Sigmoid colon (tissue), 7 donors: ENCODE data around the gene DIP2C. TPM values are rescaled to one million over a fixed set of nuclear protein-coding genes. Genes with fewer than 3 reads are reported as not detected.

ENCODE experiments used
- DNase-seq: peaks from one replicate; pipeline ENCODE4 v3.0.0-alpha.2; 2019
- H3K27ac ChIP-seq, 4 donors: fragments of 200-600 bp; sonication (generic); one replicate each; pipeline ENCODE4 v1.5.1; 2016 to 2019; ENCODE audit warnings: mild to moderate bottlenecking in 1 of 4
- H3K27me3 ChIP-seq, 3 donors: fragments of 200-600 bp; sonication (generic); one replicate each; pipeline ENCODE4 v1.5.1; 2019; ENCODE audit warnings: mild to moderate bottlenecking in 1 of 3
- H3K36me3 ChIP-seq, 4 donors: fragments of 200-600 bp; sonication (generic); one replicate each; pipeline ENCODE4 v1.5.1; 2016 to 2019
- H3K4me1 ChIP-seq, 4 donors: fragments of 200-600 bp; sonication (generic); one replicate each; pipeline ENCODE4 v1.5.1; 2017 to 2019
- H3K4me3 ChIP-seq, 4 donors: fragments of 200-600 bp; sonication (generic); one replicate each; pipeline ENCODE4 v1.5.1; 2017 to 2019; ENCODE audit warnings: mild to moderate bottlenecking in 2 of 4, moderate library complexity in 1 of 4
- H3K9me3 ChIP-seq, 4 donors: fragments of 200-600 bp in 3 of 4; sonication (generic) in 3 of 4; one replicate each; pipeline versions ENCODE4 v1.5.1 to v1.6.1; 2013 to 2019
- CTCF ChIP-seq, 4 experiments: fragments of 450-650 bp in 3 of 4; fragments of 200-600 bp in 1 of 4; IDR thresholded peaks; one replicate each; pipeline ENCODE4 v1.5.1; 2016 to 2019; ENCODE audit warnings: antibody characterized with exemption in 4 of 4, mild to moderate bottlenecking in 3 of 4, moderate library complexity in 2 of 4
- EP300 ChIP-seq, 4 donors: sonication (generic); formaldehyde crosslinking; IDR thresholded peaks; one replicate each; pipeline ENCODE4 v1.6.1; 2017; ENCODE audit warnings: antibody characterized with exemption in 4 of 4
- POLR2A ChIP-seq, 2 donors: fragments of 450-650 bp; IDR thresholded peaks; one replicate each; pipeline ENCODE4 v1.6.1; 2016; ENCODE audit warnings: antibody characterized with exemption in 2 of 2, mild to moderate bottlenecking in 2 of 2, moderate library complexity in 2 of 2
- POLR2AphosphoS5 ChIP-seq, 4 donors: sonication (generic); formaldehyde crosslinking; IDR thresholded peaks; one replicate each; pipeline ENCODE4 v1.6.1; 2017; ENCODE audit warnings: antibody characterized with exemption in 4 of 4
- WGBS, 2 donors: extraction: QIAGEN DNeasy Blood & Tissue Kit; methylation state at CpG; one replicate each; pipeline ENCODE4 v1.1.7; 2013; 5-methylcytosine and 5-hydroxymethylcytosine counted together
- intact Hi-C: fragments of 100-400 bp; cut with DNase I; formaldehyde crosslinking; loops from one replicate; pipeline ENCODE4 v1.15.1; 2023
- polyA plus RNA-seq, 3 donors: library from polyadenylated mRNA; stranded (reverse); fragments of 200-250 nt; gene quantifications; one replicate each; pipeline ENCODE4 v1.2.3, GENCODE V29; 2013
- total RNA-seq, 4 donors: library from RNA; depleted of rRNA; stranded (reverse); fragments of >200 nt; gene quantifications; one replicate each; pipeline ENCODE4 v1.1.0, GENCODE V29; 2016
- donor health status: healthy with polysubstance abuse.
- donor health status: Bipolar disorder and iron deficiency.
- donor health status: healthy.

DIP2C gene
- total and polyA plus RNA-seq, 7 donors = 1.8 to 67.9 (median 42.1) TPM

- no peak for DNase-seq
- WGBS, 2 donors = 92 to 98% methylated on average over 1 of the region's 1 CpG
- intact Hi-C loops = no loop called here
- Histone ChIP-seq H3K27me3 (no peaks in the 10 kb centered on the region), H3K4me3 (no peak overlapping the region), H3K36me3 (no peaks in the 10 kb centered on the region), H3K4me1 (peaks cover 0 to 63% (median 50%) of the 10 kb centered on the region in 4 donors), H3K9me3 (no peaks in the 10 kb centered on the region), H3K27ac (peak overlapping the region in 2 of 4 donors; percentile 55 to 65)
- TF ChIP-seq CTCF (IDR thresholded peaks at IDR 0.05) = no peak
- TF ChIP-seq POLR2A (IDR thresholded peaks at IDR 0.05) = no peak
- TF ChIP-seq EP300 (IDR thresholded peaks at IDR 0.05) = no peak
- TF ChIP-seq POLR2AphosphoS5 (IDR thresholded peaks at IDR 0.05) = no peak
These were observed 12.4 kb downstream of the DIP2C start for GRCh38 chr10:677038-677437.

- H3K9me3 ChIP-seq = no peaks in the 10 kb centered on the region
- DNase-seq = no peak
- no peaks in the 10 kb centered on the region for H3K36me3 ChIP-seq
- TF ChIP-seq EP300 (IDR thresholded peaks at IDR 0.05) (no peak), CTCF (IDR thresholded peaks at IDR 0.05) (no peak), POLR2A (IDR thresholded peaks at IDR 0.05) (no peak), POLR2AphosphoS5 (IDR thresholded peaks at IDR 0.05) (no peak)
- H3K4me1 ChIP-seq = peaks cover 0 to 54% (median 44%) of the 10 kb centered on the region in 4 donors
- H3K27me3 ChIP-seq = no peaks in the 10 kb centered on the region
- WGBS, 2 donors = 89 to 92% methylated on average over 3 of the region's 3 CpGs
- intact Hi-C loops = no loop called here
- no peak overlapping the region for H3K4me3 ChIP-seq
- peak overlapping the region in 2 of 4 donors; percentile 55 to 65 for H3K27ac ChIP-seq
These were observed 13.3 kb downstream of the DIP2C start for GRCh38 chr10:676178-676577.

GRCh38 chr10:675532-675931 is 13.9 kb downstream of the DIP2C start:
- peaks cover 0 to 47% (median 39%) of the 10 kb centered on the region in 4 donors for H3K4me1 ChIP-seq
- 90 to 95% methylated on average over 4 of the region's 4 CpGs for WGBS, 2 donors
- H3K9me3 ChIP-seq = no peaks in the 10 kb centered on the region
- intact Hi-C loops = no loop called here
- no peaks in the 10 kb centered on the region for H3K36me3 ChIP-seq
- H3K4me3 ChIP-seq = no peak overlapping the region
- TF ChIP-seq EP300 (IDR thresholded peaks at IDR 0.05) (no peak), POLR2A (IDR thresholded peaks at IDR 0.05) (no peak), POLR2AphosphoS5 (IDR thresholded peaks at IDR 0.05) (no peak), CTCF (IDR thresholded peaks at IDR 0.05) (no peak)
- no peak for DNase-seq
- no peaks in the 10 kb centered on the region for H3K27me3 ChIP-seq
- H3K27ac ChIP-seq = peak overlapping the region in 1 of 4 donors; percentile 55

GRCh38 chr10:673492-673891 is 16.0 kb downstream of the DIP2C start:
- no peak for DNase-seq
- H3K36me3 ChIP-seq = no peaks in the 10 kb centered on the region
- peak overlapping the region in 3 of 4 donors; percentile 32 to 67 (median 56) for H3K27ac ChIP-seq
- WGBS, 2 donors = 80 to 83% methylated on average over 9 of the region's 9 CpGs
- TF ChIP-seq POLR2AphosphoS5 (IDR thresholded peaks at IDR 0.05) = peak in 1 of 4 donors; percentile 30
- TF ChIP-seq CTCF (IDR thresholded peaks at IDR 0.05) = no peak
- intact Hi-C loops = no loop called here
- no peak overlapping the region for H3K4me3 ChIP-seq
- H3K4me1 ChIP-seq = peaks cover 0 to 55% (median 43%) of the 10 kb centered on the region in 4 donors
- no peaks in the 10 kb centered on the region for H3K27me3 ChIP-seq
- no peaks in the 10 kb centered on the region for H3K9me3 ChIP-seq

GRCh38 chr10:672992-673391 is 16.5 kb downstream of the DIP2C start:
- peaks cover 0 to 52% (median 41%) of the 10 kb centered on the region in 4 donors for H3K4me1 ChIP-seq
- H3K36me3 ChIP-seq = no peaks in the 10 kb centered on the region
- TF ChIP-seq POLR2AphosphoS5 (IDR thresholded peaks at IDR 0.05) (no peak), CTCF (IDR thresholded peaks at IDR 0.05) (no peak), POLR2A (IDR thresholded peaks at IDR 0.05) (no peak), EP300 (IDR thresholded peaks at IDR 0.05) (no peak)
- no peak for DNase-seq
- H3K27me3 ChIP-seq = no peaks in the 10 kb centered on the region
- 86 to 87% methylated on average over 5 of the region's 5 CpGs for WGBS, 2 donors
- intact Hi-C loops = no loop called here
- H3K4me3 ChIP-seq = no peak overlapping the region
- H3K9me3 ChIP-seq = no peaks in the 10 kb centered on the region
- peak overlapping the region in 3 of 4 donors; percentile 32 to 67 (median 56) for H3K27ac ChIP-seq
